DND-41 (cell line): ENCODE data around the gene CDH10.

Source experiments
- EZH2 ChIP-seq: IDR thresholded peaks from 3 replicates; pipeline ENCODE4 v1.6.1; 2012; ENCODE audit warnings: borderline replicate concordance, low read depth, mild to moderate bottlenecking, moderate library complexity, low read length, inconsistent platforms; ENCODE audit not compliant: severe bottlenecking
- TF ChIP-seq, protein P1 (sequence below): IDR thresholded peaks from 2 replicates; pipeline ENCODE4 v1.5.1; 2012; ENCODE audit warnings: borderline replicate concordance, low read length, moderate library complexity, mild to moderate bottlenecking; ENCODE audit not compliant: poor library complexity, severe bottlenecking; ENCODE audit errors: extremely low read depth

DNA sequence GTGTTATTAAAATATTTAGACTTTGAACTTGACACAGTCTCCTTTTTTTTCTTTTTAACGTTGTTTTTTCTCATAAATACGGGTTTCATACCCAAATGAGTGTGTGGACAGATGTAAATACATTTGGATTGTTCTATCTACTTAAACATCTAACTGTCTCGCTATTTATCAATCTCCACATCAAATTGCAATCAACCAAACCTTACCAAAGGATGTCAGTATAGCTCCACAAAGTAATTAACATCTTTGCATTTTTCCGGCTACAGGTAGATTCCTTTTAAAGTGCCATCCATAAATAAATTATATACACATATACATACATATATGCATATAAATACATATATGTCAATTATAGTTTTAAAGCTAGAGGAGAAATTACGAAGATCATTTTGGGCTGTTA is 705 bp upstream of the CDH10 start:
- TF ChIP-seq, protein P1, sequence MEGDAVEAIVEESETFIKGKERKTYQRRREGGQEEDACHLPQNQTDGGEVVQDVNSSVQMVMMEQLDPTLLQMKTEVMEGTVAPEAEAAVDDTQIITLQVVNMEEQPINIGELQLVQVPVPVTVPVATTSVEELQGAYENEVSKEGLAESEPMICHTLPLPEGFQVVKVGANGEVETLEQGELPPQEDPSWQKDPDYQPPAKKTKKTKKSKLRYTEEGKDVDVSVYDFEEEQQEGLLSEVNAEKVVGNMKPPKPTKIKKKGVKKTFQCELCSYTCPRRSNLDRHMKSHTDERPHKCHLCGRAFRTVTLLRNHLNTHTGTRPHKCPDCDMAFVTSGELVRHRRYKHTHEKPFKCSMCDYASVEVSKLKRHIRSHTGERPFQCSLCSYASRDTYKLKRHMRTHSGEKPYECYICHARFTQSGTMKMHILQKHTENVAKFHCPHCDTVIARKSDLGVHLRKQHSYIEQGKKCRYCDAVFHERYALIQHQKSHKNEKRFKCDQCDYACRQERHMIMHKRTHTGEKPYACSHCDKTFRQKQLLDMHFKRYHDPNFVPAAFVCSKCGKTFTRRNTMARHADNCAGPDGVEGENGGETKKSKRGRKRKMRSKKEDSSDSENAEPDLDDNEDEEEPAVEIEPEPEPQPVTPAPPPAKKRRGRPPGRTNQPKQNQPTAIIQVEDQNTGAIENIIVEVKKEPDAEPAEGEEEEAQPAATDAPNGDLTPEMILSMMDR = no peak
- no peak for TF ChIP-seq EZH2
